ENCODE results near the gene RABGAP1. TPM values are rescaled to one million over a fixed set of nuclear protein-coding genes. Genes with fewer than 3 reads are reported as not detected.

The RABGAP1 gene
- total RNA-seq, 2 experiments from 2014 or later = 24.2 to 27.0 TPM

DNA sequence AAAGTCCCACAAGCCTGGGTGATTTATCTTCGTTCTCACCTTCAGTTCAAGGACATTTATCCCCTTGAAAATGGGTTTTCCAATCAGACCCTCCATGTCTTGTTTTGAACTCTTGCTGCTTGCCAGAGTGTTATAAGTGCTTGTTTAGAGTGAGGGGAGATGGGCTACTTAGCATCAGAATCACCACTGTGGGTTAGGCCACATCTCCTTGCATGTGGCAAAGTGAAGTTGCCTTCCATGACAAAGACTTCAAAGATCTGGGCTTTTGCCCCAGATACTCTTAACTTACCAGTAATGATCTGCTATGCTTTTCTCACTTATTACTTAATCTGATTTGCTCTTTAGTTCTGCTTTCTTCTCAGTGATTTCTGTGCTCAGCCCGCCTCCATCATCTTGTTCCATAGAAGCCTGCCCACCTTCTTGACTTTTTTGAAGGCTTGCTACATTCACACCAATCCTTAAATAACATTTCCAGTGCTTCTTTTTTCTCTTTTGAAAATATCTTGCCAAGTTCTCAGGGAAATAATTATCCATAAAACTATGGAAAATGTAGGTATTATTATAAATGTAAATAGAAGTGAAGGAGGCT, 131.7 kb downstream of the RABGAP1 start:
- Mint-ChIP-seq H3K4me1 (peaks cover 3% of the 10 kb centered on the region), H3K4me3 (no peak overlapping the region), H3K9me3 (ENCODE audit: low read depth) (no peaks in the 10 kb centered on the region), H3K36me3 (peaks cover 12% of the 10 kb centered on the region), H3K27me3 (no peaks in the 10 kb centered on the region), H3K27ac (no peak overlapping the region)
- CTCF ChIA-PET = interaction anchor here (1.0 to 1.6 kb wide), 2 partner anchors 9 to 10 kb away, joined by 3 to 4 read pairs; no protein-coding TSS in a partner anchor
- no peak for ATAC-seq
- DNase-seq = no peak

DNA sequence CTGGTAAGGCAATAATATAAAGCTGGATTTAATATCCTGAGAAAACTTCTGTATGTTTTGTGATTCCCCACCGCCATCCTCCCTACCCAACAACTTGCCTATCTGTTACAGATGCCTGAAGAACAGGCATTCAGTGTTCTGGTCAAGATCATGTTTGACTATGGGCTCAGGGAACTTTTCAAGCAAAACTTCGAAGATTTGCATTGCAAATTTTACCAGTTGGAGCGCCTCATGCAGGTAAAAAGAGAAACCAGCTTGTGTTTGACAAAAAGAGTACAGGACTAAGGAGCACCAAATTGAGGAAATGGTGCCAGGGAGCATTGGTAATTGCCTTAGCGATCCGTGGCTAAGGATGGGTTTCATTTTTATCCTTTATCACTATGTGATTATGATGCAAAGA, 132.6 kb downstream of the RABGAP1 start:
- no peak overlapping the region for H3K27ac Mint-ChIP-seq
- CTCF ChIA-PET = interaction anchor here (1.0 to 1.3 kb wide), 2 partner anchors 11 to 276 kb away, joined by 3 to 5 read pairs; no protein-coding TSS in a partner anchor
- no peaks in the 10 kb centered on the region for H3K9me3 Mint-ChIP-seq (ENCODE audit: low read depth)
- no peak overlapping the region for H3K4me3 Mint-ChIP-seq
- H3K36me3 Mint-ChIP-seq = peaks cover 12% of the 10 kb centered on the region
- DNase-seq (no peak), ATAC-seq (no peak)
- H3K27me3 Mint-ChIP-seq = no peaks in the 10 kb centered on the region
- peaks cover 3% of the 10 kb centered on the region for H3K4me1 Mint-ChIP-seq

GRCh38 chr9:123073991-123074422, 133.2 kb downstream of the RABGAP1 start:
- H3K9me3 Mint-ChIP-seq (ENCODE audit: low read depth) = no peaks in the 10 kb centered on the region

DNA sequence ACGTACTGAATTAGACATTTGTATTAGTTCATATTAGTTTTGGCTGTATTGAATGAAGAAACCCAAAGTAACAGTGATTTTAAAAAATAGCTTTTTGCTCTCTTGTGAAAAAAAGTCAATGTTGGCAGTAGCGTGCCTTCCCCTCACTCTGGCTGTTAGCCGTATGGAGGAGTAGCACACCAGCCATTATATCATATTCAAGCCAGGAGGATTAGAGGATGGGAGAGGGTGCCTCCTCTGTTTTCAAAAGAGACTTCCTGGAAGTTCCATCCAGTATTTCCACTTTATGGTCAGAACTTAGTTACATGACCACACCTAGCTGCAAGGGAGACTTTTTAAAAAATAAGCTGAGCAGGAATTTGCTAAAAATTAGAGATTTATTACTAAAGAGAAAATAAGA, 133.8 kb downstream of the RABGAP1 start:
- Mint-ChIP-seq H3K4me1 (peaks cover 3% of the 10 kb centered on the region), H3K9me3 (ENCODE audit: low read depth) (no peaks in the 10 kb centered on the region), H3K36me3 (peaks cover 14% of the 10 kb centered on the region), H3K27ac (no peak overlapping the region), H3K4me3 (no peak overlapping the region), H3K27me3 (no peaks in the 10 kb centered on the region)
- CTCF ChIA-PET = interaction anchor here (1.5 kb wide), 1 partner anchor 275 kb away, joined by 5 read pairs; no protein-coding TSS in a partner anchor
- DNase-seq = no peak
- ATAC-seq = no peak

More at GRCh38 chr9:123073991-123074422, 133.2 kb downstream of the RABGAP1 start:
- CTCF ChIA-PET = interaction anchor here (1.3 kb wide), 1 partner anchor 275 kb away, joined by 5 read pairs; no protein-coding TSS in a partner anchor
- Mint-ChIP-seq H3K4me1 (peaks cover 3% of the 10 kb centered on the region), H3K27ac (no peak overlapping the region), H3K4me3 (no peak overlapping the region), H3K36me3 (peaks cover 12% of the 10 kb centered on the region), H3K27me3 (no peaks in the 10 kb centered on the region)
- DNase-seq (no peak), ATAC-seq (no peak)

DNA sequence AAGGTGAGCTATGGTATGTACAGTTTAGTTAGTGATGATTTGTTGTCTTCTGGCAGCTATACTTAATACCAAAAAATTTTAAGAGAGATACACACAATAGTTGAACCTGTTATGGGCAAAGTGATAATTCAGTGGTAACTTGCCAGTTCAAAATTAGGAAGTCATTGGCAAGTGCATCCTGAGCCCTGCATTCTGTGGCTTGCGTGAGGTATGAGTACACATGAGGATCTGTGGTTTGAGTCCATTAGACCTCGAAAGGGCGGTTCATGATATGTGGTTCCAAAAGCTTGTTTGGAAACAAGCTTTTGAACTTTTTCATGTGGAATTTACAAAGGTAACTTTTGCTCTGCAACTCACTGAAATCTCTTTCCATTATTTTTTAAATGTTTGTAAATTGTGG, 139.6 kb downstream of the RABGAP1 start:
- no peaks in the 10 kb centered on the region for H3K4me1 Mint-ChIP-seq
- DNase-seq (no peak), ATAC-seq (no peak)
- CTCF ChIA-PET = interaction anchor here (0.9 to 4.0 kb wide), 5 partner anchors 9 to 269 kb away, joined by 3 to 40 read pairs (median 4); no protein-coding TSS in a partner anchor
- H3K27me3 Mint-ChIP-seq = no peaks in the 10 kb centered on the region
- peaks cover 11% of the 10 kb centered on the region for H3K36me3 Mint-ChIP-seq
- no peak overlapping the region for H3K4me3 Mint-ChIP-seq
- H3K9me3 Mint-ChIP-seq (ENCODE audit: low read depth) = no peaks in the 10 kb centered on the region
- no peak overlapping the region for H3K27ac Mint-ChIP-seq

- no peaks in the 10 kb centered on the region for H3K27me3 Mint-ChIP-seq
- H3K27ac Mint-ChIP-seq = no peak overlapping the region
- no peak overlapping the region for H3K4me3 Mint-ChIP-seq
- H3K36me3 Mint-ChIP-seq = peaks cover 13% of the 10 kb centered on the region
- CTCF ChIA-PET = interaction anchor here (0.7 to 4.0 kb wide), 8 partner anchors 10 to 278 kb away, joined by 3 to 40 read pairs (median 4); no protein-coding TSS in a partner anchor
- peaks cover 4% of the 10 kb centered on the region for H3K4me1 Mint-ChIP-seq
- no peaks in the 10 kb centered on the region for H3K9me3 Mint-ChIP-seq (ENCODE audit: low read depth)
- ATAC-seq (no peak), DNase-seq (no peak)
Measured at GRCh38 chr9:123081824-123082223, 141.0 kb downstream of the RABGAP1 start.

DNA sequence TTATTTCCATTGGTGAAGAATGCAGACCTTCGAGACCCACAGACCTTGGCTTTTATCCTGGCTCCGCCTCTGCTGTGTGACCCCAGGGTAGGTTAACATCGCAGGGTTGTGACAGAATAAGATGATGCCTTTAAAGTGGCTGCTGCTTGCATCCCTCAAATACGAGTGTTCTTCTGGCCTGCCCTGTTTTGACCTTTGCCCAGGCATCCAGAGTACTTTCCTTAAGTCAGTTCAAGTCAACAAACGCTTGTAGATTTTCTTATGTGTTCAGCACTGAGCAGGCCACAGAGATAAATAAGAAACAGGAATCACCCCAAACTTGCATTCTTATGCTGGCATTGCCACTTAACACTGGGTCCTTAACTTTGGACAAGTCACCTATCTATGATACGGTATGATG, 142.9 kb downstream of the RABGAP1 start:
- Mint-ChIP-seq H3K36me3 (peaks cover 13% of the 10 kb centered on the region), H3K4me3 (no peak overlapping the region), H3K27ac (no peak overlapping the region), H3K27me3 (no peaks in the 10 kb centered on the region), H3K4me1 (peaks cover 4% of the 10 kb centered on the region), H3K9me3 (ENCODE audit: low read depth) (no peaks in the 10 kb centered on the region)
- DNase-seq (no peak), ATAC-seq (no peak)
- CTCF ChIA-PET = interaction anchor here (2.2 to 4.0 kb wide), 2 partner anchors 9 to 266 kb away, joined by 8 to 40 read pairs; no protein-coding TSS in a partner anchor

DNA sequence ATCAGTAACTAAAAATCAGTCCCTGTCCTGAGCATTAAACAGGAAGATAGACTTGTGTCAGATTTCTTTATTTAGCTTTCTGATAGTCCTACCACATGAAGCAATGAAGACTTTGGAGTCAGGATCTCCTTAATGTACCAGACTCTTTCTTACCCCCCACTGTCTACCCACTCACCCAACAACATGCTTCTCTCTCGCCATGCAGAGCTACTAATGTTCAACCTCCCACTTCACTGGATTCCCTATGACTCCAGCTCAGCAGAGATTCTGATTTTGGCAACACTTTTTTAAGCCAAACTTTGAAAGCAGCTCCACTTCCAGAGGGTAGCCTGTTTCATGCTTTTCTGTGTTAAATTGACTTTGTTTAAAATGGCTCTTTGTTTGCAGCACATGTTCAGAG, 143.4 kb downstream of the RABGAP1 start:
- Mint-ChIP-seq H3K4me1 (peaks cover 4% of the 10 kb centered on the region), H3K36me3 (peaks cover 13% of the 10 kb centered on the region), H3K27me3 (no peaks in the 10 kb centered on the region), H3K4me3 (no peak overlapping the region), H3K27ac (no peak overlapping the region), H3K9me3 (ENCODE audit: low read depth) (no peaks in the 10 kb centered on the region)
- no peak for ATAC-seq
- CTCF ChIA-PET = interaction anchor here (0.9 kb wide), 1 partner anchor 272 kb away, joined by 3 read pairs; no protein-coding TSS in a partner anchor
- no peak for DNase-seq

- peaks cover 4% of the 10 kb centered on the region for H3K4me1 Mint-ChIP-seq
- peaks cover 11% of the 10 kb centered on the region for H3K36me3 Mint-ChIP-seq
- DNase-seq (no peak), ATAC-seq (no peak)
- no peaks in the 10 kb centered on the region for H3K9me3 Mint-ChIP-seq (ENCODE audit: low read depth)
- H3K27me3 Mint-ChIP-seq = no peaks in the 10 kb centered on the region
- H3K27ac Mint-ChIP-seq = no peak overlapping the region
- H3K4me3 Mint-ChIP-seq = no peak overlapping the region
- CTCF ChIA-PET = interaction anchor here (0.9 kb wide), 1 partner anchor 264 kb away, joined by 4 read pairs; no protein-coding TSS in a partner anchor
Measured at GRCh38 chr9:123085916-123086315, 145.1 kb downstream of the RABGAP1 start.

GRCh38 chr9:123087359-123087888, 146.6 kb downstream of the RABGAP1 start:
- no peak overlapping the region for H3K4me3 Mint-ChIP-seq
- peaks cover 10% of the 10 kb centered on the region for H3K36me3 Mint-ChIP-seq
- no peak overlapping the region for H3K27ac Mint-ChIP-seq
- H3K4me1 Mint-ChIP-seq = peaks cover 4% of the 10 kb centered on the region
- no peak for ATAC-seq
- no peaks in the 10 kb centered on the region for H3K9me3 Mint-ChIP-seq (ENCODE audit: low read depth)
- no peak for DNase-seq
- H3K27me3 Mint-ChIP-seq = no peaks in the 10 kb centered on the region
- CTCF ChIA-PET = interaction anchor here (0.7 to 1.3 kb wide), 2 partner anchors 11 to 12 kb away, joined by 3 read pairs; no protein-coding TSS in a partner anchor

DNA sequence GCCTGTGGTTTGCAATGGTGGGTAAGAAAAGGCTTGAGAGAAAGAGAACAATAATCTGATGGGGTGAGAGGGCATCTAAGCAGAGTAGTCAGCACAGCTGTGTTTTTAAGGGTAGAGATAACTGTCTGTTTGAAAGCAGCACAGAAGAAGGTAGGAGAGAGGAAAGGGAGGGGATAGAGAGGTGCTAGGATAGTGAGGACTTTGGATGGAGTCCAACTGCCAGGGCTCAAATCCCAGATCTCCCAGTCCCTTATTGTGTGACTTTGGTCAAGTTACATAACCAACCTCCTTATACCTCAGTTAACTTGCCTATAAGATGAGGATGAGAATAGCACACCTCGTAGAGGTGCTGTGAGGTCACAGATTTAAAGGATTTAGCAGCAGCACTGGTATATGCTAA, 148.2 kb downstream of the RABGAP1 start:
- no peak for ATAC-seq
- Mint-ChIP-seq H3K27me3 (no peaks in the 10 kb centered on the region), H3K4me3 (no peak overlapping the region), H3K4me1 (peaks cover 4% of the 10 kb centered on the region), H3K36me3 (peaks cover 14% of the 10 kb centered on the region), H3K9me3 (ENCODE audit: low read depth) (no peaks in the 10 kb centered on the region), H3K27ac (no peak overlapping the region)
- DNase-seq = no peak
- CTCF ChIA-PET = no interaction called here

- H3K4me1 Mint-ChIP-seq = peaks cover 4% of the 10 kb centered on the region
- ATAC-seq = no peak
- peaks cover 9% of the 10 kb centered on the region for H3K36me3 Mint-ChIP-seq
- no peaks in the 10 kb centered on the region for H3K27me3 Mint-ChIP-seq
- H3K9me3 Mint-ChIP-seq (ENCODE audit: low read depth) = no peaks in the 10 kb centered on the region
- H3K27ac Mint-ChIP-seq = no peak overlapping the region
- CTCF ChIA-PET = interaction anchor here (1.2 kb wide), 1 partner anchor 13 kb away, joined by 3 read pairs; no protein-coding TSS in a partner anchor
- no peak for DNase-seq
- no peak overlapping the region for H3K4me3 Mint-ChIP-seq
Measured at GRCh38 chr9:123089790-123090189, 149.0 kb downstream of the RABGAP1 start.

- H3K9me3 Mint-ChIP-seq (ENCODE audit: low read depth) = no peaks in the 10 kb centered on the region
- H3K27me3 Mint-ChIP-seq = no peaks in the 10 kb centered on the region
- H3K4me1 Mint-ChIP-seq = peaks cover 4% of the 10 kb centered on the region
- peaks cover 8% of the 10 kb centered on the region for H3K36me3 Mint-ChIP-seq
- DNase-seq (no peak), ATAC-seq (no peak)
- H3K4me3 Mint-ChIP-seq = no peak overlapping the region
- CTCF ChIA-PET = interaction anchor here (1.2 to 1.6 kb wide), 2 partner anchors 13 to 260 kb away, joined by 3 to 4 read pairs; no protein-coding TSS in a partner anchor
- no peak overlapping the region for H3K27ac Mint-ChIP-seq
Measured at GRCh38 chr9:123090198-123090896, 149.5 kb downstream of the RABGAP1 start.
